HG02588 (cell line): ENCODE measurements around the gene FOXP1.

Experiments used
- ATAC-seq: cut with Tn5 transposase; IDR thresholded peaks from one replicate; pipeline ENCODE4 v1.9.1; 2021; ENCODE audit warnings: mild to moderate bottlenecking, moderate library complexity; ENCODE audit not compliant: unreplicated experiment

FOXP1 gene

DNA sequence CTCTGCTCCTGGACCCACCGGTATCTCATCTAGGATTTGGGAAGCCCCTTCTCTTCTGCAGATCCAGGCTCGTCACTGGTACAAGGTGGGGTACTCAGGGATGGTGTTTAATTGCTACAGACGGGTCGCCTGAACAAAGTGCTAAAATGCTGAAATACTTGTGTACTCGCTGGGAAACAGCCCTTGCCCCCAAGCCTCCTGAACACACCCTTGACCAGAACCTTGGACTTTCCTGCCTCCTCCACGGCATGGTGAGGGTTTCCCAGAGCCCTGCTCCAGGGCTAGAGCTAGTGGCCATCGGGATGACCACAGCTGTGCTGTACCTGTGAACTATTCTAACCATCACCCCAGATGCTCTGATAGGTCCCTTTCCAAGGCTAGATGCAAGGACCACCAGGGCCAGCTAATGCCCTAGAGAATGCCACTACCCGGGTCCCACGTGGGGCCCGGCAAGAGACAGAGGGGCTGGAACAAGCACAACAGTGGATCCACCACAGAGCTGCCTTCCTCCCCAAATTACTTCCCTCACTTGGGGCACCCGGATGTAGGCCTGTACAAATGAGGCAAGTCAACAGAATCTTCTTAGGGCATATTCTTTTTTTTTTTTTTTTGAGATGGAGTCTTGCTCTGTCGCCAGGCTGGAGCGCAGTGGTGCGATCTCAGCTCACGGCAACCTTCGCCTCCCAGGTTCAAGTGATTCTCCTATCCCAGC, 267.3 kb downstream of the FOXP1 start:
- ATAC-seq: no peak

DNA sequence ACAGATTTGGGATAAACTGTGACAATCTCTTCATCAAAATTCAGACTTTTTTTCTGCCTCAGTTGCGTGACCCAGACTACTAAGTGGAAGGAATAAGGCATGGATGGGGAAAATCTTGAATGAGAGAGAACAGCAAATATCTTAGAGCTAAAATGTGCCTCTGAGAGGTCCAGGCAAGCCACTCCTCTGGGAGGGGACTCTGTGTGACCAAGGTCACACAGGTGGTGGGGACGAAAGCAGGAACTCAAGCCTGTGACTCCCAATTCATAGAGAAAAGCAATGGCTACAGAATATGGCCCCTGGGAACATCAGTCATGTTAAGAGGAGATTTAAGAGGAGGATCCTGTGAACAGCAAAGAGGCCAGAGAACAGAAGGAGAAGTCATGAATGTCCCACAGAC, 268.1 kb downstream of the FOXP1 start:
- no peak for ATAC-seq

- ATAC-seq: no peak
These were observed 269.7 kb downstream of the FOXP1 start for GRCh38 chr3:71313844-71314243.

- ATAC-seq: no peak
These were observed 271.1 kb downstream of the FOXP1 start for GRCh38 chr3:71312461-71312860.

DNA sequence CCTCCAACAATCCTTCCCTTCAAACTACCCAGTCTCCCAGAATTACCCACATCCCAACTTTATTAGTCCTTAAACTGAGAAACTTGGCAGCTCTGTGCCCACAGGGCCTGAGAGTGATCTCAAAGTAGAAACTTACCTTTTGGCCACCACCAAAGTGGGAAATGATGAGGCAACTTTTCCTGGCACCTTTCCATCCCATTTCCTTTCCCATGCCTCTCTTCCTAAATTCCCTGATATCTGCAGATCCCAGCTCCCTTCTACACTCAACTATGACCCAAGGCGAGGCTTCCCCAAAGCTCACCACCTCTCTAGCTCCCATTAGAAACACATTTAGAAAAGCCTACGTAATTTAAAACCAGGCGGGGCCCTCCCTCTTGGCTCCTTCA, 271.9 kb downstream of the FOXP1 start:
- no peak for ATAC-seq

DNA sequence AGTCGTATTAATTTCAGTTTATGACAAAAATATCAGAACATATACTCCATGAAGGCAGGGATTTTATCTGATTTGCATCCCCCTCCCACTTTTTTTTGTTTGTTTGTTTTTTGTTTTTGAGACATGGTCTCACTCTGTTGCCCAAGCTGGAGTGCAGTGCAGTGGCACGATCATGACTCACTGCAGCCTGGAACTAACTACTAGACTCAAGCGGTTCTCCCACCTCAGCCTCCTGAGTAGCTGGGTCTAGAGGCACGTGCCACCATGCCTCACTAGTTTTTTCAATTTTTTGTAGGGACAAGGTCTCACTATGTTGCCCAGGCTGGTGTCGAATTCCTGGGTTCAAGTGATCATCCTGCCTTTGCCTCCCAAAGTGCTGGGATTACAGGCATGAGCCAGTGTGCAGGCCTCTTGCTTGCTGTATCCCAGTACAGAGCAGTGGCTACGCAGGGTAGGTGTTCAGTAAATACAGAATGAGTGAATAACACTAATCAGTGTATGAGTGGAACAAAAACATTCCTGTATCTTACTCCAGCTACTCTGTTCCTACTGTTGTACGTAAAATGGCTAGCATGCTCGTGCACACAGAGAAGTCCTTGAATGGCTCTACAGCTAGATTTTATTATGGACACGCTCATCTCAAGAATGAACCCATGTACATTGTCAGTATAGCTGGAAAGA, 272.4 kb downstream of the FOXP1 start:
- no peak for ATAC-seq

GRCh38 chr3:71310359-71310979, 273.1 kb downstream of the FOXP1 start:
- no peak for ATAC-seq

DNA sequence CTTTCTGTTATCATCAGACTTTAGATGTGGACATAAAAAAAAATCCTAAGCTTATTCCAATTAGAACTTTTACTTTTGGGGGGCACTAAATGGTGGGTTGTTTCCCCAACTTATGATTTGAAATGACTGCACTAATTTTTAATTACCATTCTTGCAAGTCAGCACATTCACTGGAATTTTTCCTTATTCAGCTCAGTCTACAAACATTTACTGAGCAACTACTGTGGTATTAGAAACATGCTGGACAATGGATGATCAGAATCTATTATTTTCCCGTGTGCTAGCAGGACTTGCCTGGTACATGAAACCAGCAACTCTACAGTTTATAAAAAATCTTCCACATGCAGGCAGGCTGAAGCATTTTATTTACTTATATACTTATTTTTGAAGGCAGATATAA, 273.6 kb downstream of the FOXP1 start:
- ATAC-seq: no peak

- no peak for ATAC-seq
These were observed 274.2 kb downstream of the FOXP1 start for GRCh38 chr3:71309342-71309741.

- no peak for ATAC-seq
These were observed 274.7 kb downstream of the FOXP1 start for GRCh38 chr3:71308836-71309235.

- ATAC-seq: no peak
These were observed 275.4 kb downstream of the FOXP1 start for GRCh38 chr3:71307991-71308697.

GRCh38 chr3:71305231-71306206, 278.0 kb downstream of the FOXP1 start:
- no peak for ATAC-seq

- no peak for ATAC-seq
These were observed 278.8 kb downstream of the FOXP1 start for GRCh38 chr3:71304684-71305083.

- ATAC-seq: no peak
These were observed 279.3 kb downstream of the FOXP1 start for GRCh38 chr3:71304247-71304646.

GRCh38 chr3:71303627-71304200, 279.8 kb downstream of the FOXP1 start:
- no peak for ATAC-seq

DNA sequence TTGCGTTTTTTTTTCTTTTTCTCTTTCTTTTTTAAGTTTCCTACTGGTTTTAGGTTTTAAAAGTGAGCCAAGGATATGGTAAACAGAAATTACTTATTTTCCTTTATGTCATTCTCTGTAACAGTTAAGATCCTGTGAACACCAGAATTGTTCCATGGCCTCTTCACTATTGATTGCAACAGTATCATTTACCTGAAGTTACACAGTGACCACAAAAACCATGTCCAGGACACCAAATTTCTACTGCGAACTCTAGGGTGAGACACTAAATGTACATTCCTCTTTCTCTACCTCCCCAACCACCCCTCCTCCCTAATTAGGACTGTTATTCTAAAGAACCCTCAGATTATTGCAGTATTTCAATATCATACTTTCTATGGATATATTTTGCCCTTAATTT, 280.9 kb downstream of the FOXP1 start:
- ATAC-seq: no peak

DNA sequence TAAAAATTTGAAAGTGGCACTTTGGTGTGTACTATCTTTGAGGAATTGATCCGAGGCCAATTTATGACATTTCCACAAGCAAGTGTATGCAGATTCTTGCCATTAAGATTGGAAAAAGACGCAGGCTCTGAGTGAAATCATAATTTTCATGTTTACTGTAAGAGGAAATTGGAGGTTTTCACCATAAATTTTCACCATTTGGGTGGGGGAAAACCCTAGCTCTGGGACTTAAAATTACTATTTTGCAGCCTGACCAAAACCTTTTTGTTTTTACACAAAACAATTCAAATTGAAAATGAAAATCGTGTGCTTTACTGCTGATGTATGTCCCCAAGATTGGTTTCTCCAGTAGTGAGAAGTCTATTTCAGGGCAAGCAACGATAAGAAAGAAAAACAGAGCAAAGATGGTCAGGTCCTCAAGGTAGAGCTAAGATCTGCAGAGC, 282.6 kb downstream of the FOXP1 start:
- peak; percentile 78 for ATAC-seq

DNA sequence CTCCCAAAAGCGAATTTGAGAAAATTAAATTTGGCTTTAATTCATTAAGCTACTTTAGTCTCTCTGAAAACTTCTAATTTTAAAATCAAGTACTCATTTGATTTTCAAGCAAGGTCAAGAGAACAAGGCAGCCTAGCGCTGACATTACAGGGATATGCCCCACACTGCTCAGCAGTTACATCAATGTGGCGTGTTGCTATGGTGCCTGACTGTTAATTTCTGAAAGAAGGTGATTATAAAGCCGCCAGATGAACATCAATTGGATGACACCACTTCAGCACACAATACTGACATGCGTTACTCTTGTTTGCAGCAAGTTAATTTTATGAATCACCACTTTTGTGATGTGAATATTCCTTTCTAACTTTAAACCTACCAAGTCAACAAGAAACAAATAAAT, 284.4 kb downstream of the FOXP1 start:
- ATAC-seq: no peak

DNA sequence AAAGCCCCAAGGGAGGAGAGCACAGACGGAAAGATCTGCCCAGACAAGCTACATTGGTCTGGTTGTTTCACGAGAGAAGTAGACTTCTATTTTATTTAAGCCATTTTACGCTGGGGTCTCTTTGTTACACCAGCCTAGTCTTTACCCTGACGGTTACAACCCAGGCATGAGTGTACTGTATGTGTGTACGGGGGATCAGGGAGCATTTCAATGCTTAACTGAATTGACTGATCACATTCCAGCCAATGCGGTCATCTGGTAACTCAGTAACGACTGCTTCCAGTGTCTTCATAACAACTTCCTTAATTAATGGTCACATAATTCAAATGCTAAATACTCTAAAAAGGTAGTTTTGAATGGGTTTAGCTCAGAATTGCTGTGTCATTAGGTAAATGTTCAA, 288.6 kb downstream of the FOXP1 start:
- no peak for ATAC-seq

DNA sequence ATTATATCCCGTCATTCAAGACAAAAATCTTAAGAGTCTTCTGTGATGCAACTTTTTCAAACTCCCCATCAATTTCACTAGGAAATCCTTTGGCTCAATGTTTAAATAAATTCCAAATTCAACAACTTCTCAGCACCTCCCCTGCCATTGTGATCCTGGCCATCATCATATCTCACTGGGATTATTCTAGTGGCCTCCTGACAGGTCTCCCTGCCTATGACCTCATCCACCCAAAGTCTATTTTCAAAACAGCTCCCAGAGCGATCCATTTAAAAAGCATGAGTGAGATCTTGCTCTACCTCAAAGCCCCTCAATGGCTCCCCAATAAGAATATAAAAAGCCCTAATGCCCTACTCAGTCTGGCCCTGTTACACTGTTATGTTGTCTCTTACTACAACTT, 293.2 kb downstream of the FOXP1 start:
- ATAC-seq: no peak
